AG10803 (cell line): ENCODE measurements around the gene DOCK1.

Experiments used
- DNase-seq: peaks from one replicate; pipeline ENCODE4 v3.0.0; 2010; ENCODE audit warnings: low read depth
- H3K4me3 ChIP-seq: 2 replicates; pipeline ENCODE4 v1.5.1; 2011; ENCODE audit warnings: mild to moderate bottlenecking, low read length, control low read depth
- TF ChIP-seq, protein P1 (sequence below): conservative IDR thresholded peaks from 2 replicates; pipeline ENCODE4 v1.5.1; 2011; ENCODE audit warnings: mild to moderate bottlenecking, low read length, control low read depth, inconsistent platforms

DOCK1 gene

DNA sequence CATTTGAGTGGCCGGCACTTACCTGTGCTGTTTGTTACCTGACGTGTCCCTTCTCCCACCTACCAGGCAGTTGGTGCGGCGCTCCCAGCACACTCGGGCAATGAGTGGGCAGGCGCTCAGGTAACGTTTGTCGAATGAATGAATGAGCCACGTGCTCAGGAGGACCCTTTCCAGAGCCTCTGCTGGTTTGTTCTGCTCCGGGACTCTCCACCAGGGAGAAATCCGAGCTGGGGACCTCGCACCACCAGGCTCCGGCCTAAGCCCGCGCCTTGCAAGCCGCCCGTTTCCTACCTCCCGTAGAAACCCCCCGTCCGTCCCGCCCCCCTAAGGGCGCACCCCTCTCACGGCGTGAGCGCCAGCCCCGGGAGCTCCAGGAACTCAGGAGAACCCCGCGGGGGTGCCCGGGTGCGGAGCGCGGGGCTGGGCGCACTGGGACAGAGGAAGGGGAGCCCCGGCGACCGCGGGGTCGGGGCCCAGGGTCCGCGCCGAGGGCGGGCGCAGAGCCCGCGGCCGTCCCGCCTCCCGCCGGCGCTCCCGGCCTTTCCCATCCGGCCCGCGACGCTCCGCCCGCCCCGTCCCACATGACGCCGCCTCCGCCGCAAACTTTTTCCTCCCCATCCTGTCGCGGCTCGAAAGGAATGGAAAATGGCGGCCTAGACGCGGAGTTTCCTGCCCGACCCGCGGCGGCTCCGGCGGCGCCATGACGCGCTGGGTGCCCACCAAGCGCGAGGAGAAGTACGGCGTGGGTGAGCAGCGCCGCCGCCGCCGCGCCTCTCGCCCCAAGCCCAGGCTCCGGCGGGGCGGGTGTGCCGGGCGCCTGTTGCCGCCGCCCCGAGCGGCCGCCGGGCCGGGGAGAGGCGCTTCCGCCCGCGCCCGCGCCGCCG lies at the start of gene DOCK1:
TSS of gene DOCK1 (plus strand) at position 611 of the 884 bp plus-strand sequence. CDS start at position 701, 90 bp downstream.
- peak; percentile 74 for DNase-seq
- peak within 1 kb of the TSS; percentile 70 for H3K4me3 ChIP-seq
- TF ChIP-seq, protein P1, sequence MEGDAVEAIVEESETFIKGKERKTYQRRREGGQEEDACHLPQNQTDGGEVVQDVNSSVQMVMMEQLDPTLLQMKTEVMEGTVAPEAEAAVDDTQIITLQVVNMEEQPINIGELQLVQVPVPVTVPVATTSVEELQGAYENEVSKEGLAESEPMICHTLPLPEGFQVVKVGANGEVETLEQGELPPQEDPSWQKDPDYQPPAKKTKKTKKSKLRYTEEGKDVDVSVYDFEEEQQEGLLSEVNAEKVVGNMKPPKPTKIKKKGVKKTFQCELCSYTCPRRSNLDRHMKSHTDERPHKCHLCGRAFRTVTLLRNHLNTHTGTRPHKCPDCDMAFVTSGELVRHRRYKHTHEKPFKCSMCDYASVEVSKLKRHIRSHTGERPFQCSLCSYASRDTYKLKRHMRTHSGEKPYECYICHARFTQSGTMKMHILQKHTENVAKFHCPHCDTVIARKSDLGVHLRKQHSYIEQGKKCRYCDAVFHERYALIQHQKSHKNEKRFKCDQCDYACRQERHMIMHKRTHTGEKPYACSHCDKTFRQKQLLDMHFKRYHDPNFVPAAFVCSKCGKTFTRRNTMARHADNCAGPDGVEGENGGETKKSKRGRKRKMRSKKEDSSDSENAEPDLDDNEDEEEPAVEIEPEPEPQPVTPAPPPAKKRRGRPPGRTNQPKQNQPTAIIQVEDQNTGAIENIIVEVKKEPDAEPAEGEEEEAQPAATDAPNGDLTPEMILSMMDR = no peak

DNA sequence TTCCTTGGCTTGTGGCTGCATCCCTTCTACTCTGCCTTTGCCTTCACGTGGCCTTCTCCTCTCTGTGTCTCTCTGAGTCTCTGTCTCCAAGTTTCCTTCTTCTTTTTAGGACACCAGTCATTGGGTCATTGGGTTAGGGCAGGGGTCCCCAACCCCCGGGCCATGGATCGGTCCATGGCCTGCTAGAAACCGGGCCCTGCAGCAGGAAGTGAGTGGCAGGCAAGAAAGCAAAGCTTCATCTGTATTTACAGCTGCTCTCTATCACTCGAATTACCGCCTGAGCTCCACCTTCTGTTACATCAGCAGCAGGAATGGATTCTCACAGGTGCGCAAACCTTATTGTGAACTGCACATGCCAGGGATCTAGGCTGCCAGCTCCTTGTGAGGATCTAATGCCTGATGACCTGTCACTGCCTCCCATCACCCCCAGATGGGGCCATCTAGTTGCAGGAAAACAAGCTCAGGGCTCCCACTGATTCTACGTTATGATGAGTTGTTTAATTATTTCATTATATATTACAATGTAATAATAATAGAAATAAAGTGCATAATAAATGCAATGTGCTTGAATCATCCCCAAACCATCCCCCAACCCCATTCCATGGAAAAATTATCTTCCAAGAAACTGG lies 47.9 kb upstream of the DOCK1 start:
- TF ChIP-seq, protein P1 = no peak
- DNase-seq = no peak
- H3K4me3 ChIP-seq = no peak overlapping the region

DNA sequence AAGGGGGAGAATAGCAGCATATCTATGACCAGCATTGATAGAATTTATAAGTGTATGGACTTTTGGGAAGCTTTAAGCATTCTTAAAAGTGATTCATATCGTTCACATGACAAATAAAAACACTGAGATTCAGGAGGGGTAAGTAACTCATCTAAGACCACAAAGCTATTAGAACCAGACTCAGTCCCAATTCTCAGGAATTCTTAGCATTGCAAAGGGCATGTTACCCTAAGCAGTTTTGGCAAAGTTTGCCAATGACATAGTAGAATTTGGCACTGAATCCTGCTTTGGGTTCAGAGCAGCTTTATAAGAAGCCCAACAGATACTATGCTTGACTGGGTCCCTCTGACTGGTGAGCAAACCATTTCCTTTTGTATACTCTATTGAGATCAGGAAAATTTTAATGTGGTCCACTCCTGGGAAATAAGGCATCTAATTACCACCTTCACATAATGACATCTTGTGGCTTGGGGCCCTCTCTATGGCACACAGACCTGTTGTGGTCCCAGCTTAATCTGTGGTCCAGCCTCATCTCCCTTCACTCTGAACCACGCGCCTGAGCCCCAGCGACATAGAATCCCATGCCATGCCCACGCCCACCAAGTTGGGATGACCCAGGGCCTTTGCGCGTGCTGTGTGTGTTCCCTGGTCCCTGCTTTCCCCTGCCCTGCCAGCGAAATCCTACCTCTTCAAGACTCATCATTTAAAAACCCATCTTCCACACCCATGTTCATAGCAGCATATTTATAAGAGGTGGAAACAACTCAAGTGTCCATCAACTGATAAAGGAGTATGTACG lies 37.5 kb upstream of the DOCK1 start:
- peak; percentile 100 for DNase-seq
- TF ChIP-seq, protein P1 = no peak
- no peak overlapping the region for H3K4me3 ChIP-seq

DNA sequence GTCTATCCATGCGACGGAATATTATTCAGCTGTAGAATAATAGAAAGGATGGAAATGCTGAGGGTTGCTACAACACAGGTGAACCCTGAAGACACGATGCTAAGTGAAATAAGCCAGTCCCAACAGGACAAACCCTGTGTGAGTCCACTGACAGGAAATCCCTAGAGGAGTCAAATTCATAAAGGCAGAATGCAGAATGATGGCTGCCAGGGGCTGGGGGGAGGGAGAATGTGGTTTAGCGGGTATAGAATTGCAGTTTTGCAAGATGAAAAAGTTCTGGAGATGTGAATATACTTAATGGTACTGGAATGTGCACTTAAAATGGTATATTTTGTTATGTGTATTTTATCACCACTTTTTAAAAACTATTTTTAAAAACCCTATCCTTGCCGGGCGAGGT lies 36.9 kb upstream of the DOCK1 start:
- DNase-seq = no peak
- TF ChIP-seq, protein P1 = no peak
- no peak overlapping the region for H3K4me3 ChIP-seq

DNA sequence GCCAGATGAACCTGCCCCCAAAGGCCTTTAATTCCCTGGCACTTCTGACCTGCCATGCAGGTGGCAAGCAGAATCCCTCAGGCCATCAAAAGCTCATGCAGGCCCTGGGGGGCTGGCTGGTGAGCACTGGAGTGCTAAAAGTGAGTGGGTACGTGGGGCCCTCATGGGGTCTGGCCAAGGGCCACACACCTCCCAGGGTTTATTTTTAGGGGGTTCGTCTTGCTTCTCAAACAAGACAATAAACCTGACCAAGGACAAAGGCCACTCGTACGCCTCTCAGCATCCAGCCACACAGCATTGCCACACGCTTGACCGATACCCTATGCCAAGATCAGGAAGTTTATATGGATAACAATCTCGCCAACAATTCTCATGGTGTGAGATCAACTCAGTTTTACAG lies 33.1 kb upstream of the DOCK1 start:
- no peak for DNase-seq
- H3K4me3 ChIP-seq = no peak overlapping the region
- TF ChIP-seq, protein P1 = no peak

DNA sequence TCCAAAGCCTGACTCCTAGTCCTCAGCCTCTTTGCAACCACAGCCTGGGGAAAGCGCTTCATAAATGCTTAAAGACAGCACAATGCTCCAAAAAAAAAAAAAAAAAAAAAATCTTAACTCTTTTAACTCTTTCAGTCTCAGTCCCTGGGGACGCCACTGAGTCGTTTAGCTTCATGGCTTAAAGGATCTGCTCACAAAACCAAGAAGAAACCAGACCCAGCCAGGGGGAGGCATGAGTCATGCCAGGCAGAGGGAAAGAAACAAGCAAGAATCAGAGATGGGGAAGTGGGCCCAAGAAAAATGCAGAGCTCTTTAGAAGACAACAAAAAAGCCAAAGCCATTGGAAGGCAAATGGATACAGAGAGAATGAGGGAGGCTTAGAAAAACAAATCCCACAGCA lies 32.5 kb upstream of the DOCK1 start:
- DNase-seq = no peak
- TF ChIP-seq, protein P1 = no peak
- H3K4me3 ChIP-seq = no peak overlapping the region
